PC-9 (cell line): ENCODE measurements around the gene HRH1. TPM values are rescaled to one million over a fixed set of nuclear protein-coding genes. Genes with fewer than 3 reads are reported as not detected.

Experiments used
- BruUV-seq: library from RNA; stranded (reverse); fragments of 400-500 nt; replicated peaks from 2 replicates; lab custom pipeline; 2021; lab: Mats Ljungman, UMichigan
- CTCF ChIA-PET: fragments of 300-600 bp; sonication (Branson Sonifier 250); formaldehyde crosslinking; loops from one replicate; lab custom pipeline; 2022; ENCODE audit warnings: antibody characterized with exemption; lab: Charles Lee
- POLR2A ChIA-PET: fragments of 300-600 bp; sonication (Branson Sonifier 250); formaldehyde crosslinking; loops from one replicate; lab custom pipeline; 2022; ENCODE audit warnings: antibody characterized with exemption; ENCODE audit not compliant: unreplicated experiment; lab: Charles Lee
- DNase-seq, 2 experiments: peaks; one replicate each; pipeline versions ENCODE4 v3.0.0 to v3.0.0-alpha.2; 2015 to 2022; ENCODE audit warnings: mixed read lengths in 1 of 2
- H2AFZ ChIP-seq: fragments of 200-600 bp; sonication (generic); 2 replicates; pipeline ENCODE4 v1.8.1; 2017; ENCODE audit warnings: antibody characterized with exemption
- H3F3A ChIP-seq: fragments of 200-600 bp; sonication (generic); 2 replicates; pipeline ENCODE4 v1.8.1; 2017; ENCODE audit warnings: antibody characterized with exemption, mild to moderate bottlenecking, low read depth; ENCODE audit not compliant: insufficient read depth
- H3K27ac ChIP-seq: fragments of 200-600 bp; sonication (generic); 2 replicates; pipeline ENCODE4 v1.6.1; 2016; ENCODE audit warnings: mixed run types
- H3K27me3 ChIP-seq: fragments of 200-600 bp; sonication (generic); 2 replicates; pipeline ENCODE4 v1.6.1; 2016; ENCODE audit warnings: low read depth, mixed run types; ENCODE audit not compliant: insufficient read depth
- H3K36me3 ChIP-seq: fragments of 200-600 bp; sonication (generic); 2 replicates; pipeline ENCODE4 v1.6.1; 2016; ENCODE audit warnings: low read depth, mixed run types
- H3K4me1 ChIP-seq: fragments of 200-600 bp; sonication (generic); replicated peaks from 2 replicates; pipeline ENCODE4 v1.6.1; 2016; ENCODE audit warnings: mixed run types; ENCODE audit not compliant: insufficient read depth
- H3K4me2 ChIP-seq: fragments of 200-600 bp; sonication (generic); 2 replicates; pipeline ENCODE4 v1.6.1; 2017; ENCODE audit warnings: mixed run types
- H3K4me3 ChIP-seq: fragments of 200-600 bp; sonication (generic); 2 replicates; pipeline ENCODE4 v1.6.1; 2016; ENCODE audit warnings: mixed run types
- H3K79me2 ChIP-seq: fragments of 200-600 bp; sonication (generic); 2 replicates; pipeline ENCODE4 v1.6.1; 2017; ENCODE audit warnings: low read depth, mixed run types
- H3K9me2 ChIP-seq: fragments of 200-600 bp; sonication (generic); 2 replicates; pipeline ENCODE4 v1.8.1; 2017; ENCODE audit warnings: mild to moderate bottlenecking; ENCODE audit not compliant: insufficient read depth
- H3K9me3 ChIP-seq: fragments of 200-600 bp; sonication (generic); 2 replicates; pipeline ENCODE4 v1.8.1; 2016; ENCODE audit warnings: low read depth; ENCODE audit not compliant: insufficient read depth
- H4K20me1 ChIP-seq: fragments of 200-600 bp; sonication (generic); 2 replicates; pipeline ENCODE4 v1.8.1; 2017; ENCODE audit not compliant: insufficient read depth
- EZH2 ChIP-seq: fragments of 200-600 bp; sonication (generic); IDR thresholded peaks from 2 replicates; pipeline ENCODE4 v1.8.0; 2017; ENCODE audit warnings: antibody characterized with exemption, low read depth
- intact Hi-C: fragments of 100-400 bp; cut with micrococcal nuclease; formaldehyde crosslinking; loops from one replicate; pipeline ENCODE4 v1.10.0; 2022; ENCODE audit not compliant: unreplicated experiment
- total RNA-seq: library from RNA; stranded (reverse); gene quantifications from 2 replicates; pipeline ENCODE4 v1.2.3, GENCODE V29; 2021
- TF ChIP-seq, protein P1 (sequence below): fragments of 200-600 bp; sonication (generic); conservative IDR thresholded peaks from 2 replicates; pipeline ENCODE4 v1.6.1; 2017; ENCODE audit warnings: mixed run types, antibody characterized with exemption, mild to moderate bottlenecking, moderate library complexity

HRH1 gene
- total RNA-seq, 1 experiment from 2014 or later, result 9.2 TPM

DNA sequence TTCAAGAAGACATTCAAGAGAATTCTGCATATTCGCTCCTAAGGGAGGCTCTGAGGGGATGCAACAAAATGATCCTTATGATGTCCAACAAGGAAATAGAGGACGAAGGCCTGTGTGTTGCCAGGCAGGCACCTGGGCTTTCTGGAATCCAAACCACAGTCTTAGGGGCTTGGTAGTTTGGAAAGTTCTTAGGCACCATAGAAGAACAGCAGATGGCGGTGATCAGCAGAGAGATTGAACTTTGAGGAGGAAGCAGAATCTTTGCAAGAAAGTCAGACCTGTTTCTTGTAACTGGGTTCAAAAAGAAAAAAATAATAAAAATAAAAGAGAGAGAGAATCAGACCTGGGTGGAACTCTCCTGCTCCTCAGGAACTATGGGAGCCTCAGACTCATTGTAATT lies 106.2 kb downstream of the HRH1 start:
- no peak overlapping the region for H3K4me3 ChIP-seq
- H3K4me2 ChIP-seq, result no peak overlapping the region
- no peaks in the 10 kb centered on the region for H4K20me1 ChIP-seq
- no peaks in the 10 kb centered on the region for H3K9me2 ChIP-seq
- H3K9me3 ChIP-seq, result no peaks in the 10 kb centered on the region
- intact Hi-C loops, result no loop called here
- ChIA-PET CTCF (no interaction called here), POLR2A (no interaction called here)
- no peak overlapping the region for H2AFZ ChIP-seq
- DNase-seq, result no peak
- TF ChIP-seq, protein P1, sequence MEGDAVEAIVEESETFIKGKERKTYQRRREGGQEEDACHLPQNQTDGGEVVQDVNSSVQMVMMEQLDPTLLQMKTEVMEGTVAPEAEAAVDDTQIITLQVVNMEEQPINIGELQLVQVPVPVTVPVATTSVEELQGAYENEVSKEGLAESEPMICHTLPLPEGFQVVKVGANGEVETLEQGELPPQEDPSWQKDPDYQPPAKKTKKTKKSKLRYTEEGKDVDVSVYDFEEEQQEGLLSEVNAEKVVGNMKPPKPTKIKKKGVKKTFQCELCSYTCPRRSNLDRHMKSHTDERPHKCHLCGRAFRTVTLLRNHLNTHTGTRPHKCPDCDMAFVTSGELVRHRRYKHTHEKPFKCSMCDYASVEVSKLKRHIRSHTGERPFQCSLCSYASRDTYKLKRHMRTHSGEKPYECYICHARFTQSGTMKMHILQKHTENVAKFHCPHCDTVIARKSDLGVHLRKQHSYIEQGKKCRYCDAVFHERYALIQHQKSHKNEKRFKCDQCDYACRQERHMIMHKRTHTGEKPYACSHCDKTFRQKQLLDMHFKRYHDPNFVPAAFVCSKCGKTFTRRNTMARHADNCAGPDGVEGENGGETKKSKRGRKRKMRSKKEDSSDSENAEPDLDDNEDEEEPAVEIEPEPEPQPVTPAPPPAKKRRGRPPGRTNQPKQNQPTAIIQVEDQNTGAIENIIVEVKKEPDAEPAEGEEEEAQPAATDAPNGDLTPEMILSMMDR, result no peak
- peaks cover 16% of the 10 kb centered on the region; the same call in 1 of the 2 replicates for H3K36me3 ChIP-seq
- H3K27ac ChIP-seq, result no peak overlapping the region
- no peaks in the 10 kb centered on the region for H3F3A ChIP-seq
- BruUV-seq, result no TSS peak
- no peaks in the 10 kb centered on the region for H3K4me1 ChIP-seq
- no peaks in the 10 kb centered on the region for H3K27me3 ChIP-seq
- H3K79me2 ChIP-seq, result no peaks in the 10 kb centered on the region

DNA sequence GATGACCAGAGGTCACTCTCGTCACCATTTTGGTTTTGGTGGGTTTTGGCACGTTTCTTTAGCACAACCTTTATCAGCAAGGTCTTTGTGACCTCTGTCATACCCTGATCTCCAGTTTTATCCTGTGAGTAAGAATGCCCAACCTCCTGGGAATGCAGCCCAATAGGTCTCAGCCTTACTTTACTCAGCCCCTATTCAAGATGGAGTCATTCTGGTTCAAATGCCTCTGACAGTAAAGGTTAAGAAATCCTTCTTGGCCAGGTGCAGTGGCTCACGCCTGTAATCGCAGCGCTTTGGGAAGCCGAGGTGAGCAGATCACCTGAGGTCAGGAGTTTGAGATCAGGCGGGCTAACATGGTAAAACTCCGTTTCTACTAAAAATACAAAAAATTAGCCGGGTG lies 114.7 kb downstream of the HRH1 start:
- peaks cover 14% of the 10 kb centered on the region; the same call in 1 of the 2 replicates for H3K4me1 ChIP-seq
- no peaks in the 10 kb centered on the region for H3K9me2 ChIP-seq
- TF ChIP-seq EZH2, result no peak
- TF ChIP-seq, protein P1, result no peak
- H2AFZ ChIP-seq, result no peak overlapping the region
- H3K9me3 ChIP-seq, result no peaks in the 10 kb centered on the region
- intact Hi-C loops, result no loop called here
- no peak overlapping the region for H3K4me2 ChIP-seq
- no peaks in the 10 kb centered on the region for H3K36me3 ChIP-seq
- H3K4me3 ChIP-seq, result no peak overlapping the region
- no TSS peak for BruUV-seq
- H4K20me1 ChIP-seq, result no peaks in the 10 kb centered on the region; the same call in 1 of the 2 replicates
- ChIA-PET CTCF (no interaction called here), POLR2A (no interaction called here)
- DNase-seq, result no peak
- H3K27me3 ChIP-seq, result no peaks in the 10 kb centered on the region
- H3F3A ChIP-seq, result 0 out of 2 replicates have a peak, but pooled peaks cover 4% of the 10 kb centered on the region
- H3K27ac ChIP-seq, result no peak overlapping the region
- H3K79me2 ChIP-seq, result peaks cover 17% of the 10 kb centered on the region

DNA sequence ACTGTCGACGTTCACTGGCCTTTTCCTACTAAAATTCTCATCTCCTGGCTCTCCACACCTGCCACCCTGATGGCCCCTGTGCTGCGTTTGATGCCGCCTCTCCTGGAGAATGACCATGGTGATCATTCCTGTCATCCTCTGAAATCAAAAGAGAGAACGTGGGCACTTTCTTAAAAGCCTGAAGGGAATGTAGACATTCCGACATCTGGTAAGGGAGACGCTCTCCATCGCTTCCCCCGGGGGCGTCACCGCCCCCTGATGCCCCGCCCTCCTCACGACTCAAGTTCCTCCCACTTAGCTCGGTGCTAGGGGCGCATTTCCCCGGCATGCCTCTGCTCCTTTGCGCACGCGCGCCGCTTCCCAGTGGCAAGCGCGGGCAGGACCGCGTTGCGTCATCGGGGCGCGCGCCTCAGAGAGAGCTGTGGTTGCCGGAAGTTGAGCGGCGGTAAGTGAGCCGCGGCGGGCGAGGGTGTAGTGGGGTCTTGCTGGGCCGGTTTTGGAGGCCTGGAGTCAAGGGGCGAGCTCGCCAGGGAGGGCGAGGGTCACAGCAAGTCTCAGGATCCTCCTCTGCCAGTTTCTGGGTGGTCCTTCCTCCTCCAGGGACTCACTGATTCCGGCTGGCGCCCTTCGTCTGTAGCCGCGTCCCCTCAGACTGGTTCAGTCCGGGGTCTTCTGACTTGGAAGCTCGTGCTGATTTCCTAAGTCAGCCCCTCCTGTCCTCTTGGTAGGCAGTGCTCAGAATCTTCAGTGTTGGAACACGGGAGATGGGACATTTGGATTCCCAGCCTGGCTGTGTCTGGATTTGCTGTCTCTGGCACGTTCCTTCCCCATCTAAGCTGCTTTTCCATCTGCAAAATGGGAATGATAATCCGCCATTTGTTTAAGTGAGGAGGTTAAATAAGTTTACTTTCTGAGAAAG lies 118.0 kb downstream of the HRH1 start, which contains the start of gene ATG7:
ATG7 (plus strand) TSS at position 412 of the 919 bp plus-strand sequence. CDS start 26,299 bp downstream, outside the sequence.
- H3K79me2 ChIP-seq, result peaks cover 50% of the 10 kb centered on the region
- intact Hi-C loops, result loop anchor here (2.0 kb wide), 1 partner anchor 35 kb away; no protein-coding TSS in a partner anchor
- ChIA-PET POLR2A (interaction anchor here (0.6 to 1.8 kb wide), 5 partner anchors 12 to 36 kb away, joined by 4 to 11 read pairs (median 7); no protein-coding TSS in a partner anchor), CTCF (interaction anchor here (0.5 to 1.4 kb wide), 3 partner anchors 35 to 63 kb away, joined by 3 to 6 read pairs (median 3); no protein-coding TSS in a partner anchor)
- peak within 1 kb of the TSS; percentile 98 for H3K4me3 ChIP-seq
- H3F3A ChIP-seq, result peaks cover 4% of the 10 kb centered on the region; the same call in 1 of the 2 replicates
- BruUV-seq, result TSS peak; percentile 69
- H3K27me3 ChIP-seq, result no peaks in the 10 kb centered on the region
- H2AFZ ChIP-seq, result peak within 1 kb of the TSS; percentile 88
- DNase-seq, result peak; percentile 86 to 95
- H4K20me1 ChIP-seq, result no peaks in the 10 kb centered on the region; the same call in 1 of the 2 replicates
- H3K27ac ChIP-seq, result peak within 1 kb of the TSS; percentile 58
- H3K4me2 ChIP-seq, result peak within 1 kb of the TSS; percentile 91
- no peaks in the 10 kb centered on the region for H3K9me2 ChIP-seq
- H3K4me1 ChIP-seq, result peaks cover 16% of the 10 kb centered on the region
- TF ChIP-seq, protein P1, result no peak
- no peak for TF ChIP-seq EZH2
- no peaks in the 10 kb centered on the region for H3K9me3 ChIP-seq
- peaks cover 9% of the 10 kb centered on the region; the same call in 1 of the 2 replicates for H3K36me3 ChIP-seq
